ENCODE results near the gene SETX.
A peak's percentile ranks its signal among the peaks of the same experiment; 100 is the strongest.

Gene SETX

DNA sequence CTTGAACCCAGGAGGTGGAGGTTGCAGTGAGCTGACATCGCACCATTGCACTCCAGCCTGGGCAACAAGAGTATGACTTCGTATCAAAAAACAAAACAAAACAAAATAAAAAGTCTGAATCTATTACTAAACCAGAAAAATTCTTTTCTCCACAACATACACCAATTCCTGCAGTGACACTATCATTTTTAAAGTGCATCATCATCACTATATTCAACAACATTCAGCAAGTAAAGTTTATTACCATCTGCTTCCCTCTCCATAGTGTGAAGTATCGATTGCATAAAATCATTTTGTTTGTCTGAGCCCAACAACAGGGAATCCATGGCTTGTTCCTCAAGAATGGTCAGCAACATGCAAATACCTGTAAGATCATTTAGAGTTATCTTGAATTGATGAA, 20.4 kb downstream of the SETX start:
- ATAC-seq (no peak), DNase-seq (no peak)
- peaks cover 2% of the 10 kb centered on the region for H3K9me3 Mint-ChIP-seq
- no peak overlapping the region for H3K27ac Mint-ChIP-seq
- peaks cover 4% of the 10 kb centered on the region for H3K4me1 Mint-ChIP-seq
- peaks cover 56% of the 10 kb centered on the region for H3K36me3 Mint-ChIP-seq (ENCODE audit: low read depth)
- H3K4me3 Mint-ChIP-seq: no peak overlapping the region
- no peaks in the 10 kb centered on the region for H3K27me3 Mint-ChIP-seq

DNA sequence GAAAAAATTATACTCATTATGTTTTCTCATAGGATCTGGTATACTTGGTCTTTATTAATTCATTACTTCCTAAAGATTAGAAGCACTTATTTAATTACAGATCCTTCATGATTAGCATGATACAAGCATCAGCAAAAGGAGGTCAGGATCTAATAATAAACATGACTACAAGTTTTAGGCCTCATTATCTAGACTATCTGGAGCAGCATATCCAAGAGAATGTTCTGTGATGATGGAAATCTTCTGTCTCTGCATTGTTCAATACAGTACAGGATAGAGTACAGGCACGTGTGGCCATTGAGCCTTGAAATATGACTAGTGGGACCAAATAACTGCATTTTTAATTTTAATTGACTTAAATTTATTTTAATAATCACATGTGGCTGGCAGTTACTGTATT, 21.2 kb downstream of the SETX start:
- H3K27me3 Mint-ChIP-seq: no peaks in the 10 kb centered on the region
- ATAC-seq (no peak), DNase-seq (no peak)
- H3K36me3 Mint-ChIP-seq (ENCODE audit: low read depth): peaks cover 63% of the 10 kb centered on the region
- peaks cover 4% of the 10 kb centered on the region for H3K9me3 Mint-ChIP-seq
- no peak overlapping the region for H3K4me3 Mint-ChIP-seq
- H3K27ac Mint-ChIP-seq: no peak overlapping the region
- H3K4me1 Mint-ChIP-seq: peaks cover 6% of the 10 kb centered on the region

DNA sequence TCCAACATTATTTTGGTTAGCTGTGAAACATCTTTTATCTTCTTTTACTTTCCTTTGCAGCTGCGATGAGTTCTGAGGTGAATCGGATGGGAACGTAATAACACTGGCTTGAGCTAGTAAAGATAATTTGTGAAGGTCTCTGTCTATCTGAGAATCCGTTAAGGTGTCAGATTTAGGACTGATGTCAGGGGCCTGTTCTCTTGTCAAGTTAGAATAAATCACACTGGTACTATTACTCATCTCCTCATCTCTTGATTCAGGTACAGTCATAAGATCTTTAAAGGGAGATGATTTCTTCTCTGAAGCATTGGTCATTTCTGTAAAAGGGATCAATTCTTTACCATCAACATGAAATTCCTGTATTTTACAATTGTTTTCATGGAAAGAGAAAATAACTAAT, 26.2 kb downstream of the SETX start:
- peaks cover 80% of the 10 kb centered on the region for H3K36me3 Mint-ChIP-seq (ENCODE audit: low read depth)
- no peak for ATAC-seq
- no peak for DNase-seq
- no peak overlapping the region for H3K27ac Mint-ChIP-seq
- no peaks in the 10 kb centered on the region for H3K27me3 Mint-ChIP-seq
- H3K4me1 Mint-ChIP-seq: peaks cover 30% of the 10 kb centered on the region
- H3K4me3 Mint-ChIP-seq: no peak overlapping the region
- H3K9me3 Mint-ChIP-seq: peaks cover 10% of the 10 kb centered on the region

DNA sequence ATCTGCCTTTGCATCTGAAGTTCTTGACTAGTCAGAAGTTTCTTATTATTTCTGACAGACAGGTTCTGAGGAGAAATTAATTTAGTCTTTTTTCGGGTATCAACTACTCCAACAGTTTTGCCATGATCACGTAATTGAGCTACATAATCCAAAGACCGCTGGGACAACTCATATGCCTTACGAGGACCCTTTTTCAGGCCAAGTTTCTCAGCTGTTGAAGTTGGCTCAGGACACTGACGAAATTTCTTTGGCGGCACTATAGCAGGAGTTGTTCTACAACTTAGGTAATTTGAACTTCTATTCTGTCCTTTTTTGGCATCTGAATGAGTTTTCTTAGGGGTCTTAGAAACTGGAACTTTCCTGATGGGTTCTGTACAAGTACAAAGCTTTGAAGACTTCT, 27.2 kb downstream of the SETX start:
- peaks cover 34% of the 10 kb centered on the region for H3K4me1 Mint-ChIP-seq
- H3K36me3 Mint-ChIP-seq (ENCODE audit: low read depth): peaks cover 86% of the 10 kb centered on the region
- peaks cover 10% of the 10 kb centered on the region for H3K9me3 Mint-ChIP-seq
- H3K27ac Mint-ChIP-seq: no peak overlapping the region
- no peak for DNase-seq
- no peak for ATAC-seq
- H3K27me3 Mint-ChIP-seq: no peaks in the 10 kb centered on the region
- no peak overlapping the region for H3K4me3 Mint-ChIP-seq

DNA sequence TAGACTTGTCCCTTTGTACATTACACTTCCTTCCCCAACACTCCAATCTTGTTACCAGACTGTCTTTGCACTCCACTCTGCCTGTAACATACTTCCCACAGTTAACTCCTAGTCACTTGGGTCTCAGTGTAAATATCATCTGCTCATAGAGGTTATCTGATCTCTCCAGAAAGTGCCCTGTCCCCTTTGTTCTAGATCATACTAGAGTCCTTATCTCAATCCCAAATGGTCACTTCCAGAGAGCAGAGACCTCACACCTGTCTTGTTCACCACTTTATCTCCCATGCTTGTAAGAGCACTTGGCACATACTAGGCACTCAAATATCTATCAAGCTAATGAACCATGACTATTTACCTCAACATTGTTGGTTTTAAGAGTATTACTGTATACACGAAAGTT, 30.4 kb downstream of the SETX start:
- no peak for DNase-seq
- Mint-ChIP-seq H3K4me3 (no peak overlapping the region), H3K27ac (peak overlapping the region; percentile 11), H3K9me3 (peaks cover 8% of the 10 kb centered on the region), H3K4me1 (peaks cover 40% of the 10 kb centered on the region), H3K27me3 (no peaks in the 10 kb centered on the region), H3K36me3 (ENCODE audit: low read depth) (peaks cover 68% of the 10 kb centered on the region)
- ATAC-seq: no peak

DNA sequence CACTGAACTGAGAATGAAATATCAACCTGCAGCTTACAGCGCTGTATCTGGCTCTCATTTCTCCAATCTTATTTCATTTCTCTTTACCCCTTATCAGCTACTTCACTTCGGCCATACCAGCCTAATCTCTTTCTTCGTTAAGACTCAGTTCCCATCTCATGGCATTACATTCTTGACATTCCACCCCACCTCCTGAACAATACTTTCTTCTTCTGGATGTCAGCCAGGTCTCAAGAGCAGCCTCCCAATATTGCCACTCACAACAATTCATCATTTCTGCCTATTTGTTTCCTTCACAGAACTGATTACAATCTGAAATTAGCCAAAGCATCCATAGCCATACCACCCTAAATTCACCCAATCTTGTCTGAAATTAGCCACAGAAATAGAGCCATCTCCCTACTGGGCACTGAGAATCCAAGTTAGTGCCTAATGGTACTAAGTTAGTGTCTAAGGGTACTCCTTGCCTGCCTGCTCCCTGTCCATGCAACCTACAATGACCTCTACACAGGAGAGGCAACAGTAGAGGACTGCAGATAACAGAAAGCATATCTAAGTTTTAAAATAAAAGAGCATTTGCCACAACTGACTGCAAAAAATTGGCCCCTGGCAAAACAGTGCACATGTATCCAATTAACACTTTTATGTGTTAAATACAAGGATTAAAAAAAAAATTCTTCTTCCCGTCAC, 35.2 kb downstream of the SETX start:
- Mint-ChIP-seq H3K4me3 (no peak overlapping the region), H3K9me3 (no peaks in the 10 kb centered on the region), H3K4me1 (peaks cover 18% of the 10 kb centered on the region), H3K36me3 (ENCODE audit: low read depth) (peaks cover 37% of the 10 kb centered on the region), H3K27ac (no peak overlapping the region), H3K27me3 (no peaks in the 10 kb centered on the region)
- ATAC-seq (no peak), DNase-seq (no peak)

DNA sequence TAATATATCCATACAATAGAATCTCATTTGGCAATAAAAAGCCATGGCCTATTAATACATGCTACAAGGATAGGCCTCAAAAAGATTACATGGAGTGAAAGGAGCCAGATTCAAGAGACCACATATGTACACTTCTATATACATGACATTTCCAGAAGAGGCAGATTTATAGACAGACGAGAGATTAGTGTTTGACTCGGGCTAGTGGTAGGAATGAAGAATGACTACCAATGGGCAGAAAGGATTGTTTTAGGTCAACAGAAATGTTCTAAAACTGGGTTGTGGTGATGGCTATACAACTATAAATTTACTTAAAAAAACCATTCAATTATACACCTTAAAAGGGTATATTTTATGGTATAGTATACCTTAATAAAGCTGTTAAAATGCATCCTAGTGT, 41.9 kb downstream of the SETX start:
- H3K4me1 Mint-ChIP-seq: peaks cover 5% of the 10 kb centered on the region
- DNase-seq: no peak
- no peaks in the 10 kb centered on the region for H3K27me3 Mint-ChIP-seq
- no peak for ATAC-seq
- H3K27ac Mint-ChIP-seq: no peak overlapping the region
- peaks cover 43% of the 10 kb centered on the region for H3K36me3 Mint-ChIP-seq (ENCODE audit: low read depth)
- H3K4me3 Mint-ChIP-seq: no peak overlapping the region
- no peaks in the 10 kb centered on the region for H3K9me3 Mint-ChIP-seq

DNA sequence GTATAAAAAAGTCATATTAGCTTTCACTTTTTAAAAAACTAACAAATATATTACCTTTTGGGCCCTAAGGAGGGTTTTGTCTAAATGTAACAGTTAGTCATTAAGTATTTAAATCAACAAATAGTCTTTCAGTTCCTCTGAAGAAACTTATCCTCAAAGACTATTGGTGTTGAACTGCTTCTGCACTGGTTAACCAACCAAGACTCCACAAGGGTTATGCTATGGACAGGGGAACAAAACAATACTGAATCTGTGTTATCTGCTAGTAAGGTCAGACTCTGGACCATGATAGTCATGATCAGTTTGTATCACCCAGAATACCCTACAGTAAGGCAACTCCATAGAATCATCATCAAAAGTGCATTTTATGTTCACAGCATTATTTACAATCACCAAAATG, 42.4 kb downstream of the SETX start:
- peaks cover 5% of the 10 kb centered on the region for H3K4me1 Mint-ChIP-seq
- H3K4me3 Mint-ChIP-seq: no peak overlapping the region
- ATAC-seq: no peak
- H3K27ac Mint-ChIP-seq: no peak overlapping the region
- DNase-seq: no peak
- peaks cover 43% of the 10 kb centered on the region for H3K36me3 Mint-ChIP-seq (ENCODE audit: low read depth)
- no peaks in the 10 kb centered on the region for H3K27me3 Mint-ChIP-seq
- no peaks in the 10 kb centered on the region for H3K9me3 Mint-ChIP-seq

DNA sequence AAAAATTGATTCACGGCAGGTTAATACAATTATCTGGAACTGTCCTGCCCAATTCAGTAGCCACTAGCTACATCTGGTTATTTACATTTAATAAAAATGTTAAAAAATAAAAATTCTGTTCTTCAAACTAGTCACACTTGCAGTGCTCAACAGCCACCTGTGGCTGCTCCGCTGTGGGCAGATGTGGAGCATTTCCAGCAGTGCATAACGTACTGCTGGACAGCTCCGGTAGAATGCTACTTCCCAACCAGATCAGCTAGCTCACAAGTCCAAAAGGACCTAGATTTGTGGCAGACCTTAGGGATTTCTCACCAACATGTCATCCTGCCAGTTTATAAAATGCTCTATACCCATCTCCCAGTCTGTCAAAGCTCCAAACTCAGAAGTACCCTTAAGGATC, 42.8 kb downstream of the SETX start:
- ATAC-seq: no peak
- no peak overlapping the region for H3K4me3 Mint-ChIP-seq
- H3K9me3 Mint-ChIP-seq: no peaks in the 10 kb centered on the region
- H3K27me3 Mint-ChIP-seq: no peaks in the 10 kb centered on the region
- DNase-seq: no peak
- H3K4me1 Mint-ChIP-seq: peaks cover 5% of the 10 kb centered on the region
- H3K36me3 Mint-ChIP-seq (ENCODE audit: low read depth): peaks cover 47% of the 10 kb centered on the region
- no peak overlapping the region for H3K27ac Mint-ChIP-seq

DNA sequence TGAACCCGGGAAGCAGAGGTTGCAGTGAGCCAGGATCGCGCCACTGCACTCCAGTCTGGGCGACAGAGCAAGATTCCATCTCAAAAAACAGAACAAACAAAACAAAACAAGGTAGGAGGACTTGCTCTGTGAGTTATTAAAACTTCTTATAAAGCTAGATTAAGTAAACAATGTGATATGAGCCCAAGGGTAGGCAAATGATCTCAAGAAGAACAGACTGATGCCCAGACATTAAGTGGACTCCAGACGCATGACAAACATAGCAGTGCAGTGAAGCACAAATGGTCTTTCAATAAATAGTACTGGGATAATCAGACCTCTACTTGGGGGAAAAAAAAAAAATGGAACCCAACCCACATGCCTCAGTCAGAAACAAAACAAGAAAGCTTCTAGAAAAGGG, 45.7 kb downstream of the SETX start:
- Mint-ChIP-seq H3K9me3 (no peaks in the 10 kb centered on the region), H3K4me1 (peaks cover 3% of the 10 kb centered on the region), H3K4me3 (no peak overlapping the region), H3K27me3 (no peaks in the 10 kb centered on the region), H3K27ac (no peak overlapping the region), H3K36me3 (ENCODE audit: low read depth) (peaks cover 52% of the 10 kb centered on the region)
- no peak for ATAC-seq
- DNase-seq: no peak

DNA sequence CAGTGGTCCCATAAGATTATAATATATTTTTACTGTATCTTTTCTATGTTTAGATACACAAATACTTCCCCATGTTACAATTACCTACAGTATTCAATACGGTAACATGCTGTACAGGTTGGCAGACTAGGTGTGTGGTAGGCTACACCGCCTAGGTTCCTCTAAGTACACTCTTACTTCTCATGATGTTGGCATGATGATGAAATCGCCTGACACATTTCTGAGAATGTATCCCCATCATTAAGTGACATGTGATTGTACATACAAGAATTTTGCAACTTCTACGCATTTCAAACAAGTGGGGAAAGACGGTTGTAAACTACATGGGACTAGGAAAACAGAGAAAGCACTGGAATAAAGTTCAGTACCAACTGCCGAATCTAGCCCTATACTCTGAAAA, 53.3 kb downstream of the SETX start:
- H3K27ac Mint-ChIP-seq: no peak overlapping the region
- H3K27me3 Mint-ChIP-seq: no peaks in the 10 kb centered on the region
- no peak overlapping the region for H3K4me3 Mint-ChIP-seq
- ATAC-seq (no peak), DNase-seq (no peak)
- peaks cover 52% of the 10 kb centered on the region for H3K36me3 Mint-ChIP-seq (ENCODE audit: low read depth)
- no peaks in the 10 kb centered on the region for H3K9me3 Mint-ChIP-seq
- peaks cover 19% of the 10 kb centered on the region for H3K4me1 Mint-ChIP-seq

DNA sequence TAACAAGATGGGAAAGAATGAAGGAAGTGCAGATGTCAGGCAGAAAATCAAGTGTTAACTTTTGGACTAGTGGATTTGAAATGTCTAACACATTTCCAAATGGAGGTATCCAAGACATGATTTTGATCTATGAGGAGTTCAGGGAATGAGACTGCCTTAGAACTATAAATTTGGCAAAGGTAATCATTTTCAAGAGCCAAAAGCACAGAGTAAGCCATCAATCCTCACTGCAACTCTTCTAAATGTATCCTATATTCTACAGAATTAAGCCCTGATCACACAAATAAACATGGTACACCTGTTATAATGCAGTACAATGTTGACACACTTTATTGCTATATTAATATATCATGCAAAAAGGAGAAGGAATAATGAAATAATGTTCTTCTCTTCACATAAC, 55.6 kb downstream of the SETX start:
- Mint-ChIP-seq H3K36me3 (ENCODE audit: low read depth) (peaks cover 58% of the 10 kb centered on the region), H3K27ac (no peak overlapping the region), H3K4me1 (peaks cover 20% of the 10 kb centered on the region), H3K27me3 (no peaks in the 10 kb centered on the region), H3K4me3 (no peak overlapping the region), H3K9me3 (no peaks in the 10 kb centered on the region)
- ATAC-seq (no peak), DNase-seq (no peak)

DNA sequence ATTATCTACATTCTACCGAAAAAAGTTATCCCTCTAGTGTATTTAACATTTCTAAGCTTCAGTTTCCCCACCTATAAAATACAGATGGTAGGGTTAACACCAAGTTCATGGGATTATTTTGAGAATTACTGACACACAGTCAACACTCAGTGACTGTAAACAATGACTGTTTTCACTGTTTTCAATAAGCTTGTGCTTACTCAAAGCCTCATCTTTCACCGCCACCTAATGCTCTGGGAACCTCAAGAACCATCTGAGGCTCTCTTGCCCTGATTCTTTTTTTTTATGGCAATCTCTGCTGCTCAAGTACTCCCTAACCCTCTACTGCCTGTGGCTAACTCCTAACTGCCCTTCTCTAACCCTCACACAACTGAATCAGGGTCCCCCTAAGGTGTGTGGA, 59.6 kb downstream of the SETX start:
- H3K27me3 Mint-ChIP-seq: no peaks in the 10 kb centered on the region
- DNase-seq: no peak
- no peak for ATAC-seq
- H3K27ac Mint-ChIP-seq: peak overlapping the region; percentile 9
- no peaks in the 10 kb centered on the region for H3K9me3 Mint-ChIP-seq
- H3K36me3 Mint-ChIP-seq (ENCODE audit: low read depth): peaks cover 51% of the 10 kb centered on the region
- peaks cover 26% of the 10 kb centered on the region for H3K4me1 Mint-ChIP-seq
- no peak overlapping the region for H3K4me3 Mint-ChIP-seq

DNA sequence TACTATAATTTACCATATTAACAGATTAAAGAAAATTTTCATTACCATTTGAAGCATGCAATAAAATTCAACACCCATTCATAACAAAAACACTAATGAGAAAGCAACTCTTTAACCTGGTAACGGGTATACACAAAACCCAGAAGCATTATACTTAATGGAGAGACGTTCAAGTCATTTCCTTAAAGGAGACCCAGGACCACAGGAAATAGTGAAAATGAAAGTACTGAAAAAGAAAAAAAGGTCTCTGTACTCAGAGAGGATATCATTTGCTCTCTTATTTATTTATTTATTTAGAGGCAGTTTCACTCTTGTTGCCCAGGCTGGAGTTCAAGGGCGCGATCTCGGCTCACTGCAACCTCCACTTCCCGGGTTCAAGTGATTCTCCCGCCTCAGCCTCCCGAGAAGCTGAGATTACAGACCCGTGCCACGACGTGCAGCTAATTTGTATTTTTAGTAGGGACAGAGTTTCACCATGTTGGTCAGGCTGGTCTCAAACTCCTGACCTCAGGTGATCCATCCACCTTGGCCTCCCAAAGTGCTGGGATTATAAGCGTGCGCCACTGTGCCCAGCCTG, 61.6 kb downstream of the SETX start:
- ATAC-seq: no peak
- peak overlapping the region; percentile 59 for H3K27ac Mint-ChIP-seq

DNA sequence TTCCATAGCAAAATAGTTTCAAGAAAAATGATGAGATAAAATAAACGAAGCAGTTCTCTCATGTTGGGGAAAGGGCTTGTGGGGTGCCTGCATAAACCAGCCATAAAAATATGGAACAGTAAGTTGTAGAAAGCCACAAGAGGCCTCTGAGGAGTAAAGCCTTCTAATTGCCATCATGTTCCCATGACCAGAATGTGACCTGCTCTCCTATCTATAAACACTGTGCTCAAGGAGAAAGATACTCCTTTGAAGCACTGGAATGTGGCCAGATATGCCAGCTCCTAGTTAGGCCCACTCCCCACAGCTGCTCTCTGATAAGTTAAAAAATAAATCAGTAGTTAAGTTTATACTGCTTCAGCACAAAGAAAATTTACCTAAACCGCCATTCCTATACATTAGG, 65.8 kb downstream of the SETX start:
- no peak overlapping the region for H3K4me3 Mint-ChIP-seq
- peaks cover 24% of the 10 kb centered on the region for H3K4me1 Mint-ChIP-seq
- no peaks in the 10 kb centered on the region for H3K27me3 Mint-ChIP-seq
- no peak for ATAC-seq
- H3K27ac Mint-ChIP-seq: peak overlapping the region; percentile 53
- H3K9me3 Mint-ChIP-seq: no peaks in the 10 kb centered on the region
- H3K36me3 Mint-ChIP-seq (ENCODE audit: low read depth): peaks cover 39% of the 10 kb centered on the region
- no peak for DNase-seq

More for the DNA sequence above, 61.6 kb downstream of the SETX start:
- no peaks in the 10 kb centered on the region for H3K9me3 Mint-ChIP-seq
- H3K4me3 Mint-ChIP-seq: no peak overlapping the region
- H3K4me1 Mint-ChIP-seq: peaks cover 31% of the 10 kb centered on the region
- DNase-seq: no peak
- H3K27me3 Mint-ChIP-seq: no peaks in the 10 kb centered on the region
- H3K36me3 Mint-ChIP-seq (ENCODE audit: low read depth): peaks cover 42% of the 10 kb centered on the region

DNA sequence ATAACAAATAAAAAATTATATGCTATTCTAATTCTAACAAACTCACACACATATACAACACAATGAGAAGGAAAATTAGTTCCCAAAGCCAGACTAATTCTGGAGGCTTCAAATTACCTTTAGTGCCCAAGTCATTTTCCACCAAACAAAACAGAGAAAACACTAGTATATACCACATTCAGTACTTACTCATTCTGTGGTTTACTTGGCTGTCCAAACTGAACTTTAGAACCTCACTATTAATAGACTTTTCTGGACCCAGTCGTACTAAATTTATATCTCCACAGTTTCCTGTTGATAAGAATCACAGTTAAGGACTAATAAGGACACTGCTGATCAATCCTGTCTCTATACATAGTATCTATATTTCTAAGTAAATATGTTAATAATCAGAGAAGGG, 66.4 kb downstream of the SETX start:
- Mint-ChIP-seq H3K9me3 (no peaks in the 10 kb centered on the region), H3K36me3 (ENCODE audit: low read depth) (peaks cover 43% of the 10 kb centered on the region), H3K4me3 (no peak overlapping the region), H3K27me3 (no peaks in the 10 kb centered on the region), H3K27ac (peak overlapping the region; percentile 53), H3K4me1 (peaks cover 28% of the 10 kb centered on the region)
- no peak for DNase-seq
- ATAC-seq: no peak
